Omental fat pad (tissue), 4 donors: ENCODE results near the gene CORIN. TPM values are rescaled to one million over a fixed set of nuclear protein-coding genes. Genes with fewer than 3 reads are reported as not detected.
A peak's percentile ranks its signal among the peaks of the same experiment; 100 is the strongest.

Experiments
- ATAC-seq: fragments of 150-250 bp; one replicate; pipeline ENCODE4 v1.9.1; 2016; ENCODE audit warnings: mild to moderate bottlenecking, moderate library complexity; ENCODE audit not compliant: low FRiP score
- DNase-seq: peaks from one replicate; pipeline ENCODE4 v3.0.0-alpha.2; 2019; ENCODE audit warnings: low spot score
- CTCF ChIP-seq, 3 donors: fragments of 450-650 bp; IDR thresholded peaks; one replicate each; pipeline ENCODE4 v1.5.1; 2016 to 2017; ENCODE audit warnings: antibody characterized with exemption in 3 of 3, mild to moderate bottlenecking in 3 of 3, moderate library complexity in 2 of 3
- total RNA-seq, 4 donors: library from RNA; depleted of rRNA; stranded (reverse); fragments of >200 nt; gene quantifications; one replicate each; pipeline ENCODE4 v1.1.0, GENCODE V29; 2016

Gene CORIN
- total RNA-seq, 4 donors from 2014 or later = 0.28 to 0.48 TPM; not detected in 2

DNA sequence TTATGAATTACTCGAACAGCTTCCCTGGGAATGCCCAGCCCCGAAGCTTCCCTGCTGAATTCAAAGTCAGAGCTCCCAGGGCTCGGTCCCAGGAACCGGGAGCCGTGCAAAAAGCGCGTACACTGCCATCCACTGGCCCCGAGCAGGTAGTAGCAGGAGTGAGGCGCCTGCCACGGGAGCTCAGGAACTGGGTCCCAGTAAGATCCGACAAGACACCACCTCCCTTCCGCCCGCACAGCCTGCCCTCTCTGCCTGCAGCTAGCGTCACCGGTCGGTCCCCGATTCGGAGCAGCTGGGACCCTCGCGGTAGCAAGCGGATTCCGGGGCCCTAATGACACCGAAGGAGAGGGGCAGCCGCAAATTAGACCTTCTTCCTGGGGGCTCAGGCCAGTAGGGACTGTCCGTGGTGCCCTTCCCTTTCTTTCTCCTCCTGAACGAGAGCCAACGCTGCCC, 1.2 kb downstream of the CORIN start:
- no peak for TF ChIP-seq CTCF (IDR thresholded peaks at IDR 0.05)
- peak; percentile 87 for ATAC-seq

GRCh38 chr4:47835494-47835893, 2.4 kb downstream of the CORIN start:
- no peak for ATAC-seq
- no peak for DNase-seq
- no peak for TF ChIP-seq CTCF (IDR thresholded peaks at IDR 0.05)

More for the DNA sequence above, 1.2 kb downstream of the CORIN start:
- DNase-seq = peak; percentile 34

GRCh38 chr4:47831026-47831679, 6.7 kb downstream of the CORIN start:
- TF ChIP-seq CTCF (IDR thresholded peaks at IDR 0.05) = no peak
- ATAC-seq = no peak
- DNase-seq = no peak

- no peak for DNase-seq
- TF ChIP-seq CTCF (IDR thresholded peaks at IDR 0.05) = no peak
- no peak for ATAC-seq
Observed at GRCh38 chr4:47830265-47831025, 7.4 kb downstream of the CORIN start.

DNA sequence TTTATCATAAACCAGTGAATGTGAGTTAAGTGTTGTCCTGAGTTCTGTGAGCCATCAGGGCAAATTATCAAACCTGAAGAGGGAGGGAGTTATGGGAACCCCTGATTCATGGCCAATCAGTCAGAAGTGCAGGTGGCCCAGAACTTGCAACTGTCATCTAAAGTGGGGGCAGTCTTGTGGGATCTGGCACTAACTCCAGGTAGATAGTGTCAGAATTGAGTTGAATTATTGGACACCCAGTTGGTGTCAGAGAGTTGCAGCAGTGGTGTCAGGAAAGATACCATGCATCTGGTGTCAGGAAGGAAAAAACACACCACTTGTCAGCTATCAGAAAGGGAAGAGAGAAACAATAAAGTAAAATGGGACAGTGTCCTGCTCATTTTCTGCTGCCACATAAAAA, 8.4 kb downstream of the CORIN start:
- no peak for DNase-seq
- no peak for ATAC-seq
- no peak for TF ChIP-seq CTCF (IDR thresholded peaks at IDR 0.05)

DNA sequence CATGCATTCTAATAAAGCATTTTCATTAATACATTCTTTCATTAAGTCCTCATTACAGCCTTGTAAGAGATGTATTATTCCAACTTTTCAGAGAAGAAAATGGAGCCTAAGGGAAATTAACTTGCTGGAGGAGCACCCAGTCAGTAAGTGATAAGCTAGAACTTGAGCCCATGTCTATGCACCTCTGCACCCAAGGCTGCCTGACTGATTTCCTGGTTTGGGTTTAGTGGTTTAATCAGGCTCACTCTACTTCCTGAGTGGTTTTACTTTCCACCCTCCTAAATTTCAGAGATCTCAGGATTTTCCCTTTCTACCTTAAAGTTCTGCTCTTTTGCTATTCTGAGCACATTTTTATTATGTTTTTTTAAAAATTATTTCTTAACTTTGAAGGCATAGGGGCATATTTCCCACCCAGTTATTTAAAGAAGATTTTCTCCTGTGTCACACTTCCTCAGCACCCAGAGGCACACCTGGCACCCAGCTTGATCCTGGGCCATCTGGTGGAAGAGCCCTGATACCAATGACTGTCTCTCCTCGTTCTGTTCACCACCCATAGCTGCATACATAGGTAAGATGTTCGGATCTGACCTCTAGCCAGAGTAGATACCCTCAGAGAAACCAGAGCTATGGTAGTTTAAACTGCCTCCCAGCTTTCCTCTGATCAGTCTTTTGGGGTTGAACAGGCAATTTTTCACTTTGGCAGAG, 10.4 kb downstream of the CORIN start:
- no peak for TF ChIP-seq CTCF (IDR thresholded peaks at IDR 0.05)
- DNase-seq (no peak), ATAC-seq (no peak)
